Measurements from ENCODE around the gene C21orf58.

The C21orf58 gene

DNA sequence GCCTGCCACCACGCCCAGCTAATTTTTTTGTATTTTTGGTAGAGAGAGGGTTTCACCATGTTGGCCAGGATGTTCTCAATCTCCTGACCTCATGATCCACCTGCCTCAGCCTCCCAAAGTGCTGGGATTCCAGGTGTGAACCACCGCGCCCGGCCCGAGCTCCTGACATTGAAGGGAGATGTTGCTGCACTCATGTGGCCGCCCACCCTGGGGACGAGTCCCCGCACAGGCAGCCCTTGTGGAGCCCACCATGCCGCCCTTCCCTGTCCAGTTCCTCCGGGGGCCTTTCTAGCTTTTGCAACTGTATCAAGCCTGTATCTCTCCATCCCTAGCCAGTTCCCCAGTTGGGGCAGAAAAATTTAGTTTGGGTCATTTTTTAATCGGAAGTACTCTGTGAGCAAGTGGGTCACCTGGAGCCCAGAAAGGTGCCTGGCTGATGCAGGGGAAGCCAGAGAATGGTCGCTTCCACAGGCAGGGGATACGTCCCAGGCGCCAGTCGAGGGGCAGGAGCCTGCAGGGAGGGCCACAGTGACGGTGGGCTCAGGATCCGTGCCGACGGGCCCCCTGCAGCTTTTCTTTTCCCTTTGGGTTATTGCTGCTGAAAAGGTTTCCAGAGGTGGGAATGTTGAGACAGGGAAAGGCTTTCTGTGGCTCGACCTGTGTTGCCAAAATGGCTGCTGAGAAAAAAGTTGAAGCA lies 20.7 kb upstream of the C21orf58 start:
- Histone ChIP-seq H3K27ac (no peak overlapping the region), H3K27me3 (no peaks in the 10 kb centered on the region), H3K4me1 (ENCODE audit: control insufficient read depth in 1 of 2, insufficient read depth in 1 of 2, low read depth in 1 of 2, low read length in 1 of 2) (no peaks in the 10 kb centered on the region), H3K4me3 (ENCODE audit: low read depth in 1 of 2, low read length in 1 of 2) (no peak overlapping the region), H3K36me3 (peaks cover 48% of the 10 kb centered on the region), H3K9me3 (no peaks in the 10 kb centered on the region)
- no peak for TF ChIP-seq CTCF (IDR thresholded peaks at IDR 0.05)

DNA sequence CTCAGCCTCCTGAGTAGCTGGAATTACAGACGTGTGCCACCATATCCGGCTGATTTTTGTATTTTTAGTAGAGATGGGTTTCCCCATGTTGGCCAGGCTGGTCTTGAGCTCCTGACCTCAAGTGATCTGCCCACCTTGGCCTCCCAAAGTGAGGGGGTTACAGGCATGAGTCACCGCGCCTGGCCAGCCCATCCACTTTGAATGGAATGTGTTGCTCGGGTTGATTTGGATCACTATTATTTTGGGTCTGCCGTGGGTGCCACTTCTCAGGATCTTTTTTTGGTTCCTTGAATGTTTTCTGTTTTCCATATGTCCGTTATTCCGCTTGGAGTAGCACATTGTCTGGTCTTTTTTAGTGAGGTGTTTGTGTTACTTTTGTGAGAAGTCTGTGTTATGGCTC lies 17.3 kb upstream of the C21orf58 start:
- no peak overlapping the region for H3K4me3 ChIP-seq (ENCODE audit: low read depth in 1 of 2, low read length in 1 of 2)
- H3K27ac ChIP-seq: no peak overlapping the region
- H3K4me1 ChIP-seq (ENCODE audit: control insufficient read depth in 1 of 2, insufficient read depth in 1 of 2, low read depth in 1 of 2, low read length in 1 of 2): no peaks in the 10 kb centered on the region
- no peaks in the 10 kb centered on the region for H3K9me3 ChIP-seq
- H3K27me3 ChIP-seq: no peaks in the 10 kb centered on the region
- peaks cover 48% of the 10 kb centered on the region for H3K36me3 ChIP-seq
- TF ChIP-seq CTCF (IDR thresholded peaks at IDR 0.05): no peak

- H3K27me3 ChIP-seq: no peaks in the 10 kb centered on the region
- no peak overlapping the region for H3K4me3 ChIP-seq (ENCODE audit: low read depth in 1 of 2, low read length in 1 of 2)
- H3K27ac ChIP-seq: no peak overlapping the region
- H3K4me1 ChIP-seq (ENCODE audit: control insufficient read depth in 1 of 2, insufficient read depth in 1 of 2, low read depth in 1 of 2, low read length in 1 of 2): no peaks in the 10 kb centered on the region
- no peak for TF ChIP-seq CTCF (IDR thresholded peaks at IDR 0.05)
- H3K9me3 ChIP-seq: no peaks in the 10 kb centered on the region
- H3K36me3 ChIP-seq: peaks cover 58% of the 10 kb centered on the region
Measured at GRCh38 chr21:46336603-46337002, 12.9 kb upstream of the C21orf58 start.

GRCh38 chr21:46334351-46335140 lies 10.9 kb upstream of the C21orf58 start:
- no peak overlapping the region for H3K4me3 ChIP-seq (ENCODE audit: low read depth in 1 of 2, low read length in 1 of 2)
- H3K9me3 ChIP-seq: no peaks in the 10 kb centered on the region
- H3K4me1 ChIP-seq (ENCODE audit: control insufficient read depth in 1 of 2, insufficient read depth in 1 of 2, low read depth in 1 of 2, low read length in 1 of 2): no peaks in the 10 kb centered on the region
- no peaks in the 10 kb centered on the region for H3K27me3 ChIP-seq
- TF ChIP-seq CTCF (IDR thresholded peaks at IDR 0.05): no peak
- peaks cover 54% of the 10 kb centered on the region for H3K36me3 ChIP-seq
- no peak overlapping the region for H3K27ac ChIP-seq

GRCh38 chr21:46329796-46330195 lies 6.1 kb upstream of the C21orf58 start:
- peaks cover 10 to 12% of the 10 kb centered on the region in 2 experiments for H3K4me1 ChIP-seq (ENCODE audit: control insufficient read depth in 1 of 2, insufficient read depth in 1 of 2, low read depth in 1 of 2, low read length in 1 of 2)
- no peak overlapping the region for H3K27ac ChIP-seq
- no peak overlapping the region for H3K4me3 ChIP-seq (ENCODE audit: low read depth in 1 of 2, low read length in 1 of 2)
- H3K9me3 ChIP-seq: no peaks in the 10 kb centered on the region
- H3K36me3 ChIP-seq: peaks cover 11% of the 10 kb centered on the region
- no peaks in the 10 kb centered on the region for H3K27me3 ChIP-seq
- no peak for TF ChIP-seq CTCF (IDR thresholded peaks at IDR 0.05)
